ENCODE data around the gene HIVEP1. TPM values are rescaled to one million over a fixed set of nuclear protein-coding genes. Genes with fewer than 3 reads are reported as not detected.
A peak's percentile ranks its signal among the peaks of the same experiment; 100 is the strongest.

Gene HIVEP1
- total RNA-seq, 1 donor from 2014 or later = 37.1 TPM

DNA sequence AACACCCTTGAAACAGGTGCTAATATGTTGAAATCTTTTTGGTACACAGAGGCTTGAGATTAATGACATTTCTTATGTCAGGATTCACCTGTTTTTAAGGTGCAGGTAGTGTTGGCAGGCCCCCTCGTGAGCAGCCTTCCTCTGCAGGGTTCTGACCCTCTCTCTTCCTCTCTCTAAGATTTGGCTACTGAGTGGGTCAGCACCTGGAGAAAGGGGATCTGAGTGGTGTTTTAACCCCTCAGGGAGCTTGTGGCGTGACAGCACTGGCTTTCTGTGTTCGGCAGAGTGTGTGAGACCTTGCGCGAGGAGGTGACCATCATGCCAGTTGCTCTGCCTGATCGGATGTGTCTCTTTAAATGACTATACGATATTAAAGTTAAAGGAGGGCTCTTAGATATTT, 37.1 kb downstream of the HIVEP1 start:
- Mint-ChIP-seq H3K36me3 (ENCODE audit: unreplicated experiment) (no peaks in the 10 kb centered on the region), H3K27ac (ENCODE audit: unreplicated experiment) (no peak overlapping the region), H3K4me3 (ENCODE audit: unreplicated experiment) (no peak overlapping the region), H3K27me3 (ENCODE audit: unreplicated experiment) (peaks cover 3% of the 10 kb centered on the region), H3K9me3 (ENCODE audit: unreplicated experiment) (no peaks in the 10 kb centered on the region), H3K4me1 (ENCODE audit: low read depth, unreplicated experiment) (peaks cover 6% of the 10 kb centered on the region)
- no peak for DNase-seq
- TF ChIP-seq, protein P1, sequence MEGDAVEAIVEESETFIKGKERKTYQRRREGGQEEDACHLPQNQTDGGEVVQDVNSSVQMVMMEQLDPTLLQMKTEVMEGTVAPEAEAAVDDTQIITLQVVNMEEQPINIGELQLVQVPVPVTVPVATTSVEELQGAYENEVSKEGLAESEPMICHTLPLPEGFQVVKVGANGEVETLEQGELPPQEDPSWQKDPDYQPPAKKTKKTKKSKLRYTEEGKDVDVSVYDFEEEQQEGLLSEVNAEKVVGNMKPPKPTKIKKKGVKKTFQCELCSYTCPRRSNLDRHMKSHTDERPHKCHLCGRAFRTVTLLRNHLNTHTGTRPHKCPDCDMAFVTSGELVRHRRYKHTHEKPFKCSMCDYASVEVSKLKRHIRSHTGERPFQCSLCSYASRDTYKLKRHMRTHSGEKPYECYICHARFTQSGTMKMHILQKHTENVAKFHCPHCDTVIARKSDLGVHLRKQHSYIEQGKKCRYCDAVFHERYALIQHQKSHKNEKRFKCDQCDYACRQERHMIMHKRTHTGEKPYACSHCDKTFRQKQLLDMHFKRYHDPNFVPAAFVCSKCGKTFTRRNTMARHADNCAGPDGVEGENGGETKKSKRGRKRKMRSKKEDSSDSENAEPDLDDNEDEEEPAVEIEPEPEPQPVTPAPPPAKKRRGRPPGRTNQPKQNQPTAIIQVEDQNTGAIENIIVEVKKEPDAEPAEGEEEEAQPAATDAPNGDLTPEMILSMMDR (IDR thresholded peaks at IDR 0.05; ENCODE audit: partially characterized antibody, unreplicated experiment) = no peak

DNA sequence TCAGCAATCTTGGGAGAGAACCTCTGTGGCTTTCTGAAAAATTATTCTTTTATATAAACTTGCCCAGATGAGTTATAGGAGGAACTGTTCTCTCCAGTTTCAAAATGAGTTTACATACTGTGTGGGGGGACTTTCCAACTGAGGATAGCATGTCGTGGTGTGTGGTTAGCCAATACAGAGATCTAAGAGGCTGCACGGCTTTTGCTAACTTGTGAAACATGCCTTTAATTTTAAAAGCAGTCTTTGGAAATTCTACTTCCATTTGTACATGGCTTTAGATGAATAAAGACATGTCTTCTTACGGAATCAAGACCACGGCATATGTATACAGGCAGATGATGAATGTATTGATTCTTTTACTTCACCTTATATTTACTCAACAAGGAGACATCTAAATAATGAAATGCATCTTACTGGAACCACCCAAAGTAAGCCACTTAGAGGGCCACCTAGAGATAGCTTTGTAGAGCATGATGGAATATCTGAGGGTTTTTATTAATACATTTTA, 39.8 kb downstream of the HIVEP1 start:
- no peak overlapping the region for H3K4me3 Mint-ChIP-seq (ENCODE audit: unreplicated experiment)
- H3K27me3 Mint-ChIP-seq (ENCODE audit: unreplicated experiment) = peaks cover 3% of the 10 kb centered on the region
- TF ChIP-seq, protein P1 (IDR thresholded peaks at IDR 0.05; ENCODE audit: partially characterized antibody, unreplicated experiment) = no peak
- no peak for DNase-seq
- H3K9me3 Mint-ChIP-seq (ENCODE audit: unreplicated experiment) = no peaks in the 10 kb centered on the region
- no peaks in the 10 kb centered on the region for H3K4me1 Mint-ChIP-seq (ENCODE audit: low read depth, unreplicated experiment)
- H3K27ac Mint-ChIP-seq (ENCODE audit: unreplicated experiment) = no peak overlapping the region
- H3K36me3 Mint-ChIP-seq (ENCODE audit: unreplicated experiment) = no peaks in the 10 kb centered on the region

DNA sequence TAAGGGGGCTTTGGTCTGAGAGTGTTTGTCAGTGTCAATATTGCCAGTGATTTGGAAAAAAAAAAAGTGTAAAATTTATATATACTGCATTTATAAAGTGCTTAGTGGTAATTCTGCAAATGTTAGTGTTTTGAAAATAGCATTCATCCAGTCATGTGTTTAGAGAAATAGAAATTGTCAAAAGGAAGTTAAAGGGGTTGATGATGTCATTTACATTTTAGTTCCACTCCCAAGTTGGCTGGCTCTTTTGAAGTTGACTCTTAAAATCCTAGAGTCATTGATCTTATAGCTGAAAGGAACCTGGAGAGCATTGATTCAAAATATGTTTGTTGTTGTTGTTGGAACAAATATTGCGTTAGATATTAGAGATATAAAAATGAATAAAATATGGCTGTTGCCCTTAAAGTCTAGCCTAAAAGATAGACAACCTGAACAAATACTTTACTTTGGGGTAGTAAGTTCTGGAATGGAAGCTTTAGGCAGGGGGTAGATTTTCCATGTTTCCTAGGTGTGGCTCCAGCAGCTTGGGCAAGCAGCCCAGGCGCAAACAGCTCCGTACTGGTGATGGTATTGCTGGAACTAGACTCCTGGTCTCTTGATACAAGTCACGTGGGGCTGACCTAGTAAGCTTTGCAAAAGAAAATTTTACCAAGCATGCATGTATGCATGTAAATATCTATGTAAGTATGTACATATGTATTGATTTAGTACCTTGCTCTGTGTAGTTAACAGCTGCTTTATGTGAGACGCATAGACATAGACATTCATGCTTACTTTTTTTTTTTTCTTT, 46.3 kb downstream of the HIVEP1 start:
- Mint-ChIP-seq H3K36me3 (ENCODE audit: unreplicated experiment) (no peaks in the 10 kb centered on the region), H3K27me3 (ENCODE audit: unreplicated experiment) (peaks cover 3% of the 10 kb centered on the region), H3K27ac (ENCODE audit: unreplicated experiment) (no peak overlapping the region), H3K9me3 (ENCODE audit: unreplicated experiment) (peaks cover 1% of the 10 kb centered on the region), H3K4me1 (ENCODE audit: low read depth, unreplicated experiment) (peaks cover 25% of the 10 kb centered on the region), H3K4me3 (ENCODE audit: unreplicated experiment) (no peak overlapping the region)
- TF ChIP-seq, protein P1 (IDR thresholded peaks at IDR 0.05; ENCODE audit: partially characterized antibody, unreplicated experiment) = no peak
- DNase-seq = no peak

DNA sequence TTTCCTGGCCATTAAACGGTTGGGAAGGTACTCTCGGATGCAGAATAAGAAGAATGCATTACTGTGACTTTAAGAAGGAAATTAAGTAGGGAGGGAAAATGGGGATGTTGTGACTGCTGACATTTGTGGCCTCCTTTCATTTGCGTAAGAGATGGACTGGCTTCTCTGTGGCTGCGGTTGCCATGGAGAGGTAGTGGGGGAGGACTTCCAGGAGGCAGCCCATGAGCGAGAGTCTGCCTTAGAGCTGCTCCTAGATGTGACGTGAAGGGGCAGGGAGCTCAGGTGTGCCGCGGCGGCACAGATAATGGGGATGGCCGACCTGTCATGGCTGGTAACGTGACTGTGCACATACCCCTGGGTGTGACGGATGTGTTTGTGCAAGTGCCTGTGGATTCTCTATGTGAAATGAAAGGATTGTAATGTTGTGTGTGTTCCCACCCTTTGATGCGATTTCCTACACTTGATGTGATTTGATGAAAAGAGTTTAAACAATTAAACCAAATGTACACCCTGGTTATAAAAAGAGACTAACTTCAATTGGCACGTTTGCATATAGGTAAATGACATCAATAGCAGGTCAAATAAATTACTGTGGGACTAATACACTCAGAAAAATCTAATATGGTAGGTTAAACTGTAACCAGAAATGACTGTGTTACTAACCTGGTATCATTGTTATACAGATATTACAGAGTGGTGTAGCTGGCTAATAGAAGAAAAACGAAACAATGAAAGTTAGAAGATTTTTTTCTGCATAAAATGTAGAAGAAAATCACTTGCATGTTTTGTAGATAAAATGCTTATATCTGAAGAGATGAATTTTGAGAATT, 48.9 kb downstream of the HIVEP1 start:
- Mint-ChIP-seq H3K27me3 (ENCODE audit: unreplicated experiment) (peaks cover 12% of the 10 kb centered on the region), H3K4me3 (ENCODE audit: unreplicated experiment) (peak overlapping the region; percentile 83), H3K4me1 (ENCODE audit: low read depth, unreplicated experiment) (peaks cover 46% of the 10 kb centered on the region), H3K9me3 (ENCODE audit: unreplicated experiment) (peaks cover 6% of the 10 kb centered on the region), H3K36me3 (ENCODE audit: unreplicated experiment) (no peaks in the 10 kb centered on the region), H3K27ac (ENCODE audit: unreplicated experiment) (peak overlapping the region; percentile 60)
- DNase-seq = peak; percentile 73
- TF ChIP-seq, protein P1 (IDR thresholded peaks at IDR 0.05; ENCODE audit: partially characterized antibody, unreplicated experiment) = no peak
